GM13977 (cell line): ENCODE measurements around the gene PHLDB2.

ENCODE experiments used
- DNase-seq: peaks from one replicate; pipeline ENCODE4 v3.0.0; 2012; ENCODE audit warnings: low spot score
- in situ Hi-C: fragments of 300-500 bp; cut with MboI; formaldehyde crosslinking; loops from one replicate; pipeline ENCODE4 v1.12.0; 2022; ENCODE audit warnings: low sequenced_read_pairs, low pct_unique_long_range_greater_than_20kb, mixed read lengths, inconsistent platforms; ENCODE audit not compliant: unreplicated experiment
- TF ChIP-seq, protein P1 (sequence below): IDR thresholded peaks from 2 replicates; pipeline ENCODE4 v1.5.1; 2012; ENCODE audit warnings: mild to moderate bottlenecking, control low read depth; ENCODE audit not compliant: insufficient read depth; ENCODE audit errors: extremely low read depth, missing control alignments

PHLDB2 gene

DNA sequence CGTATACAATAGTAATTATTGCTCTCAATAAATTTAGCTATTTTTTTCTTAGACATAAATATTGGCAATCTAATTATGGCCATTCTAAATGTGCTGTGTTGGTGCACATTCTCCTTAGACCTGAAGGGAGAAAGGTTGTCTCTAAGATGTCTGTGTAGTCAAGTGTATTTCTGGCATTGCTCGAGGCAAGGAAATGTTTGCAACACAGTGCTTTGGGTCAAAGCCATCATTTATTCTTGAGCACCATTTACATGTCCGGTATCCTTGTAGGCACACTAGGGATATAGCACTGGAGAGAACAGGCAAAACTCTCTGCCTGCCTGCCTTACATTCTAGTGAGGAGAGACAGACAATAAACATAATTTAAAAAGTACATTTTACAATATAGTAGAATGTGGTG is 2.6 kb upstream of the PHLDB2 start:
- TF ChIP-seq, protein P1, sequence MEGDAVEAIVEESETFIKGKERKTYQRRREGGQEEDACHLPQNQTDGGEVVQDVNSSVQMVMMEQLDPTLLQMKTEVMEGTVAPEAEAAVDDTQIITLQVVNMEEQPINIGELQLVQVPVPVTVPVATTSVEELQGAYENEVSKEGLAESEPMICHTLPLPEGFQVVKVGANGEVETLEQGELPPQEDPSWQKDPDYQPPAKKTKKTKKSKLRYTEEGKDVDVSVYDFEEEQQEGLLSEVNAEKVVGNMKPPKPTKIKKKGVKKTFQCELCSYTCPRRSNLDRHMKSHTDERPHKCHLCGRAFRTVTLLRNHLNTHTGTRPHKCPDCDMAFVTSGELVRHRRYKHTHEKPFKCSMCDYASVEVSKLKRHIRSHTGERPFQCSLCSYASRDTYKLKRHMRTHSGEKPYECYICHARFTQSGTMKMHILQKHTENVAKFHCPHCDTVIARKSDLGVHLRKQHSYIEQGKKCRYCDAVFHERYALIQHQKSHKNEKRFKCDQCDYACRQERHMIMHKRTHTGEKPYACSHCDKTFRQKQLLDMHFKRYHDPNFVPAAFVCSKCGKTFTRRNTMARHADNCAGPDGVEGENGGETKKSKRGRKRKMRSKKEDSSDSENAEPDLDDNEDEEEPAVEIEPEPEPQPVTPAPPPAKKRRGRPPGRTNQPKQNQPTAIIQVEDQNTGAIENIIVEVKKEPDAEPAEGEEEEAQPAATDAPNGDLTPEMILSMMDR: no peak
- in situ Hi-C loops: no loop called here
- DNase-seq: no peak

DNA sequence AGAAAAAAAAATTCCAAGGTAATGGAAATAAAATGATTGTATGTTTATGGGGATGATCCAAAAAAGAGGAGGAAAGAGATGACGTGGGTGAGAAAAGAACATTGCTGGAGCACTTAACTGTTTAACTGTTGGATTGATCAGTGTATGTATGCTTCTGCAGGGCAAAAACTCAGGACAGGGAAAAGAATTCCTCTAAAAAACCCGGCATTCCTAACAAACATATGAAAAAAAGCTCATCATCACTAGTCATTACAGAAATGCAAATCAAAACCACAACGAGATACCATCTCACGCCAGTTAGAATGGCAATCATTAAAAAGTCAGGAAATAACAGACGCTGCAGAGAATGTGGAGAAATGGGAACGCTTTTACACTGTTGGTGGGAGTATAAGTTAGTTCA is 1.6 kb upstream of the PHLDB2 start:
- TF ChIP-seq, protein P1: no peak
- in situ Hi-C loops: no loop called here
- DNase-seq: no peak

- TF ChIP-seq, protein P1: no peak
- in situ Hi-C loops: no loop called here
- no peak for DNase-seq
These were observed 423 bp upstream of the PHLDB2 start for GRCh38 chr3:111858642-111859041.

DNA sequence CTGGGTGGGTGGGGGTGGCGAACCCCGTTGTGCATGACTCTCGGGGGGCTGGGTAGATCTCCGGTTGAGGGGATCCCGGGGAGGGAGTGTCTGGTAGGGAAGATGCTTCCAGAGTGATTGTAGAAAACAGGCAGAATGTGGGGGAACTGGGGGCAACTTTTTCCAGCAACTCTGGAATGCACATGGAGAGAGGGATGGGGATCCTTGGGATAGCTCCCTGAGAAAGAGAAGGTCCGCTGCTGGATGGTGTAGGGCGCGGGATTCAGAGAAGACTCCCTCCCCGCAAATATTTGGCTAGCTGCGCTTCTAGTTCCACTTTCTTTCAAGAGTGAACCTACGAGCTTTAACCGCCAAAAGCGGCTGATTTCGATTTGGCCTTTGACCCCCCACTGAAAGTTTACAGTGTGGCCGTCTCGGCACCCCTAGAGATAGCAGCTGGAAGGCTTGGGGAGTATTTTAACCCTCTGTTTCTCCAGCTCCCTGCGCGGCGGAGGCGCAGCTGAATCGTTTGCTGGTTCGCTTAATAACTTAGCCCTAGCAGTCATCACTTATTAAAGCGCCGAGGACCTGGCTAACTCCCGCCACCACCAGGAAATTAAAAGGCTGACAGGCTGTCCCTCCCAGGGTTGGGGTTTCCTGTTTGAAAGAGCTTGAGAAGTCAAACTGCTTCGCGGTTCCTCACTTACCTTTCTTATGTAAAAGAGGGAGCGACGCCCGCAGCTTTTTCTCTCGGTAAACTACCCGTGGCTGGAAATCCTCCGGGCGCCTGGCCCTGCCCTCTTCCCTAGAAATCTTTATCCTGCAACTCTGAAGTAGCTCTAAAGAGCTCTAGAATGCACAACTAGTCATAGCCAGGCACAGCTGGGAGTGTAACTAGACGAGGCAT is 1.2 kb downstream of the PHLDB2 start:
- in situ Hi-C loops: no loop called here
- DNase-seq: peak; percentile 78
- TF ChIP-seq, protein P1: no peak

DNA sequence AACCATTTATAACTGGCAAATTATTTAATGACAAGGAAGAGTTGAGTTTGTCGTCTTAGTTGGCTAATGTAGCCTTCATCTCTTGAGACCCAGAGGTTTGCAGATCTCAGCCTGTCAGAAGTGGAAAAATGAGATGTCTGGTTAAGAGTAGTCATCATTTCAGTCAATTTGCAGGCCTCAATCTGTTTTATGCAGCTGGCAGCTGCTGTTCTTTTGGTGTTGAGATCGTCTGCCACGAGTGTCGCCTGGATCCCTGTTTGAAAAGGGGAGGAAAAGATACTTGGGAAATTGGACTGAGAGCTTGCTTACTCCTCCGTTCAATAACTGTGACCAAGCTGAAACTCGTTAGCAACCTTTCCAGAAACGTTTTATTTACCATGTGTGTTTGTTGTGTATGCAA is 2.3 kb downstream of the PHLDB2 start:
- in situ Hi-C loops: no loop called here
- no peak for DNase-seq
- TF ChIP-seq, protein P1: no peak

GRCh38 chr3:111862415-111862814 is 3.4 kb downstream of the PHLDB2 start:
- DNase-seq: no peak
- TF ChIP-seq, protein P1: no peak
- in situ Hi-C loops: no loop called here
